CD4-positive, alpha-beta memory T cell (primary cell): ENCODE results near the gene CENPP. TPM values are rescaled to one million over a fixed set of nuclear protein-coding genes. Genes with fewer than 3 reads are reported as not detected.

Experiments
- CTCF ChIA-PET: fragments of 350-600 bp; sonication (Branson Sonifier 250); formaldehyde crosslinking; loops from one replicate; lab custom pipeline; 2021; ENCODE audit warnings: inconsistent platforms; ENCODE audit not compliant: partially characterized antibody; lab: Charles Lee
- POLR2A ChIA-PET: fragments of 350-600 bp; sonication (Branson Sonifier 250); formaldehyde crosslinking; loops from one replicate; lab custom pipeline; 2021; ENCODE audit not compliant: partially characterized antibody; lab: Charles Lee
- DNase-seq, 5 donors: peaks; one replicate each; pipeline versions ENCODE4 v3.0.0 to v3.0.0-alpha.2; 2020 to 2022; ENCODE audit warnings: mixed read lengths in 1 of 5
- H3K27ac ChIP-seq: one replicate; pipeline ENCODE4 v1.7.0; 2013; ENCODE audit warnings: low read depth, low read length
- H3K27me3 ChIP-seq: 2 replicates; pipeline ENCODE4 v1.7.0; 2013; ENCODE audit warnings: mild to moderate bottlenecking, low read length, moderate library complexity; ENCODE audit not compliant: insufficient read depth
- H3K36me3 ChIP-seq: 2 replicates; pipeline ENCODE4 v1.7.0; 2013; ENCODE audit warnings: mild to moderate bottlenecking, low read length, moderate library complexity; ENCODE audit not compliant: insufficient read depth
- H3K4me1 ChIP-seq: 2 replicates; pipeline ENCODE4 v1.7.0; 2013; ENCODE audit warnings: mild to moderate bottlenecking, low read length, moderate library complexity; ENCODE audit not compliant: insufficient read depth
- H3K4me3 ChIP-seq, 2 donors: one replicate each; pipeline ENCODE4 v1.7.0; 2013; ENCODE audit warnings: low read length in 2 of 2, mild to moderate bottlenecking in 1 of 2
- H3K9me3 ChIP-seq, 2 donors: one replicate each; pipeline ENCODE4 v1.7.0; 2013; ENCODE audit warnings: low read length in 2 of 2, control low read depth in 1 of 2; ENCODE audit not compliant: control insufficient read depth in 1 of 2
- H3K27ac Mint-ChIP-seq, 7 donors: one replicate each; pipeline ENCODE4 v1.8.0; 2020 to 2021; ENCODE audit warnings: mixed read lengths in 7 of 7, mild to moderate bottlenecking in 6 of 7, inconsistent platforms in 3 of 7, moderate library complexity in 3 of 7
- H3K27me3 Mint-ChIP-seq, 2 donors: one replicate each; pipeline ENCODE4 v1.8.0; 2020 to 2021; ENCODE audit warnings: mixed read lengths in 2 of 2
- H3K36me3 Mint-ChIP-seq, 2 donors: one replicate each; pipeline ENCODE4 v1.8.0; 2020 to 2021; ENCODE audit warnings: mixed read lengths in 2 of 2, inconsistent platforms in 1 of 2, mild to moderate bottlenecking in 1 of 2
- H3K4me1 Mint-ChIP-seq, 4 donors: one replicate each; pipeline ENCODE4 v1.8.0; 2020 to 2021; ENCODE audit warnings: mixed read lengths in 4 of 4, mild to moderate bottlenecking in 1 of 4
- H3K4me3 Mint-ChIP-seq, 8 donors: one replicate each; pipeline ENCODE4 v1.8.0; 2020 to 2021; ENCODE audit warnings: mixed read lengths in 8 of 8, mild to moderate bottlenecking in 7 of 8, moderate library complexity in 6 of 8, inconsistent platforms in 3 of 8
- H3K9me3 Mint-ChIP-seq, 8 donors: one replicate each; pipeline ENCODE4 v1.8.0; 2020 to 2021; ENCODE audit warnings: mixed read lengths in 8 of 8, mild to moderate bottlenecking in 5 of 8, inconsistent platforms in 3 of 8, moderate library complexity in 1 of 8
- intact Hi-C: fragments of 100-400 bp; cut with micrococcal nuclease; formaldehyde crosslinking; loops from one replicate; pipeline ENCODE4 v1.15.1; 2023
- polyA plus RNA-seq, 2 donors: library from polyadenylated mRNA; unstranded; fragments of 300-500 nt; fragmentation: Illumina TruSeq; gene quantifications; one replicate each; pipeline ENCODE4 v1.2.3, GENCODE V29; 2021
- total RNA-seq, 2 experiments: library from RNA; stranded (reverse); gene quantifications; one replicate each; pipeline ENCODE4 v1.2.3, GENCODE V29; 2021

CENPP gene
- total and polyA plus RNA-seq, 4 experiments from 2014 or later, result 0.55 to 9.5 (median 3.4) TPM

DNA sequence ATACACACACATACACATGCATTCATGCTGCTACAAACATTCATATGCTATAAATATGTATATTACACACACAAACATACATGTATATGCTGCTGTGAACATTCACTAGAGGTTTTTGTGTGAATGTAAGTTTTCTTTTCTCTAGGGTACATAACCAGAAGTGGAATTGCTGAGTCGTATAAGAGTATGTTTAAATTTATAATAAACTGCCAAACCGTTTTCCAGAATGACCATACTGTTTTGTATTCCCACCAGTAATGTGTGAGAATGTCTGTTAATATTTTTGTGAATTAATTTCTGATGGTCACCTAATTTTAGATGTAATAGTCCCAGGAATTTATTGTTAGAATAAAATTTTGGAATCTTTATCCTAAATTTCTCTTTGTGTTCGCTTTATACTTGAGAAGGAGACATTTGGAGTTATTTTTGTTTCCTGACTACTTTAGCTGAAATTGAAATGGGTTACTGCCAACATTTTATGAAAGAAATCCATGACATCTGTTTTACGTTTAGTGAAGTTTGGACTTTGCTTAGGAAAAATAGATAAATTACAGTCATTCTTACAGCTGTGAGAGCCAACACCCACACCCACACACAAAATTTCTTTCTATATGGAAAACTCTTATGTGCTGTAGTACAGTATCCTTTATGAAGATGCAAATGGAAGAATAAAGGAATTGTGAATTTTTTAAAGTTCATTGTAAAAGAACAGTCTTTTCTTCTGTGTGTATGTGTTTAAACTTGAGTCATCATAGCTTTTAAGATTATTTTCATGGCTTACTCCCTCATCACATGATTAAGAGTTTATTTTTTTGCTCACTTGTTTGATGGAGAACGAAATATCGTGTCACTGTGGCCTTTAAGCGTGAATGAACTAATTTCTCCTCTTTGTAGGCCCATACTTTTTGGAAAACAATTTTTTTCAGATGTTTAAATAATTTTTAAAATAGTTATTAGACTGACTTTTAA, 24.3 kb downstream of the CENPP start:
- H3K4me3 ChIP-seq, result no peak overlapping the region
- ChIA-PET CTCF (no interaction called here), POLR2A (no interaction called here)
- H3K4me1 ChIP-seq, result no peaks in the 10 kb centered on the region
- H3K27me3 ChIP-seq, result no peaks in the 10 kb centered on the region
- no peak overlapping the region for H3K27ac Mint-ChIP-seq
- DNase-seq, result no peak
- H3K9me3 Mint-ChIP-seq, result peaks cover 0 to 8% (median 6%) of the 10 kb centered on the region in 8 donors
- H3K27ac ChIP-seq, result no peak overlapping the region
- peaks cover 3 to 18% of the 10 kb centered on the region in 2 donors for H3K36me3 Mint-ChIP-seq
- H3K27me3 Mint-ChIP-seq, result no peaks in the 10 kb centered on the region
- intact Hi-C loops, result loop anchor here (10.0 kb wide), 1 partner anchor 95 kb away; no protein-coding TSS in a partner anchor
- H3K9me3 ChIP-seq, result no peaks in the 10 kb centered on the region
- H3K36me3 ChIP-seq, result no peaks in the 10 kb centered on the region
- H3K4me1 Mint-ChIP-seq, result peaks cover 0 to 2% (median under 1%) of the 10 kb centered on the region in 4 donors
- H3K4me3 Mint-ChIP-seq, result no peak overlapping the region

DNA sequence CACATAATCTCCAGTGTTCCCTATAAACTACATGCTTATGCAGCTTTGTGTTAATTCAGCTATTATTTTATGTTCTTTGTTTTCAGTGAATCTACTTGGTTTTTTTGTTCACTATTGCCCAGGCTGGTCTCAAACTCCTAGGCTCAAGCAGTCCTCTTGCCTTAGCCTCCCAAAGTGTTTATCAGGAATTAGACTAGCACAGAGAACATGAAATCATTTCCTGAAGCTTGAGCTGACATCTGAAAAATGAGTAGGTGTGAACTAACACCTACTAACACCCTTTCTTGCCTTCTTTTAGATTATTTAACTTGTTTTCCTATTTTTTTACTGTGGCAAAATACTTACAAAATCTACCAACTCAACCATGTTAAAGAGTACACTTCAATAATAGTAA, 25.0 kb downstream of the CENPP start:
- Mint-ChIP-seq H3K4me1 (peaks cover 0 to 2% (median under 1%) of the 10 kb centered on the region in 4 donors), H3K9me3 (peaks cover 0 to 13% (median 11%) of the 10 kb centered on the region in 8 donors), H3K27ac (no peak overlapping the region), H3K4me3 (no peak overlapping the region), H3K36me3 (peaks cover 6 to 21% of the 10 kb centered on the region in 2 donors), H3K27me3 (no peaks in the 10 kb centered on the region)
- H3K36me3 ChIP-seq, result no peaks in the 10 kb centered on the region
- no peaks in the 10 kb centered on the region for H3K27me3 ChIP-seq
- ChIA-PET CTCF (no interaction called here), POLR2A (no interaction called here)
- intact Hi-C loops, result no loop called here
- no peaks in the 10 kb centered on the region for H3K4me1 ChIP-seq
- DNase-seq, result no peak
- H3K27ac ChIP-seq, result no peak overlapping the region
- H3K9me3 ChIP-seq, result no peaks in the 10 kb centered on the region
- no peak overlapping the region for H3K4me3 ChIP-seq

DNA sequence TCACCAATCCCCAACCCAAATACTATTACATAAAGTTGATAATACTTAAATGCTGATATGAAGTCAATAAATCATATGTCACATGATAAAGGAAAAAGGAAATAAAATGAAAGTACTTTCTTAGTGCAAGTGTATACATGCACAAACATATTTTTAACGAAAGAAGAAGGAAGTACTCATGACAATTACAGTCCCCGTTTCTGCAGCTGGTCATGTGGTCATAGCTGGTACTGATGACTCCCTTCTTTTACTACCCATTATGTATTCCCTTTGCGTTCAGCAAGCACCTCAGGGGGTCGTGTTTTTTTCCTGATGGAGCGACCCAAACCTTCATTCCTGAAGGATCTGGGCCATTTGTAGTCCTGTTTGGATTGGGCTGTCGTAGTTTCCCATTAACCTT, 27.3 kb downstream of the CENPP start:
- H3K36me3 Mint-ChIP-seq, result peaks cover 16 to 35% of the 10 kb centered on the region in 2 donors
- Histone ChIP-seq H3K27ac (no peak overlapping the region), H3K4me1 (no peaks in the 10 kb centered on the region), H3K36me3 (no peaks in the 10 kb centered on the region), H3K27me3 (no peaks in the 10 kb centered on the region), H3K9me3 (no peaks in the 10 kb centered on the region), H3K4me3 (no peak overlapping the region)
- CTCF ChIA-PET, result no interaction called here
- no peak for DNase-seq
- intact Hi-C loops, result no loop called here
- no peak overlapping the region for H3K4me3 Mint-ChIP-seq
- H3K27me3 Mint-ChIP-seq, result no peaks in the 10 kb centered on the region
- H3K27ac Mint-ChIP-seq, result no peak overlapping the region
- H3K9me3 Mint-ChIP-seq, result peaks cover 2 to 36% (median 24%) of the 10 kb centered on the region in 8 donors
- POLR2A ChIA-PET, result no interaction called here
- H3K4me1 Mint-ChIP-seq, result no peaks in the 10 kb centered on the region

DNA sequence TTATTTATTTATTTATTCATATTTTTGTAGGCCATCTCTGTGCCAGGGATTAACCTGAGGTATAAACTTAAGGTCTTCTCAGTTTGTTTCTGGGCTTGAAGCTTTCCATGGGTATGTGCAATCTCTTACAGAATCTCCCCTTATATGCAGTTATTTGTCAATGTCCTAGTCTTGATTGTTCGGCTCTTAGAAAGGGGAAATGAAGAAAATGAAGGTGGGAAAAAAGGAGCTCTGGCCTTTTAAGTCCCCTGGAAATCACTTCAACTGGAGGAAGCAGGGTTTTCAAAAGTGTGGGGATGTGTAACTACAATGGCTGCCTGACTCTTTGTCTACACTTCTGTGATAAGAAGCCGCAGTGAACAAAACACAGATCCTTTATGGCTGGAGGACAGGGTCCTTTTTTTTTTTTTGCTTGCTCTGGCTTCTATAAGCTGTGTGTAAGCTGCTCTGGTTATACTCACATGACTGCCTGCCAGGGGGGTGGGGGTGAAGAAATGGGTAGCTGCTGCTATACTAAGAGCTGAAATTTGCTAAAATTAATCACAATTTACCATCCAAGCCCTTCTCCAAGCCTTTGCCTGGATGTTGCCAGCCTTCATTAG, 33.7 kb downstream of the CENPP start:
- Mint-ChIP-seq H3K27me3 (no peaks in the 10 kb centered on the region), H3K4me3 (no peak overlapping the region), H3K36me3 (peaks cover 20 to 34% of the 10 kb centered on the region in 2 donors), H3K9me3 (peaks cover 2 to 47% (median 29%) of the 10 kb centered on the region in 8 donors), H3K4me1 (peaks cover 0 to 2% (median 0%) of the 10 kb centered on the region in 4 donors), H3K27ac (no peak overlapping the region)
- ChIA-PET CTCF (no interaction called here), POLR2A (no interaction called here)
- no peaks in the 10 kb centered on the region for H3K9me3 ChIP-seq
- H3K36me3 ChIP-seq, result no peaks in the 10 kb centered on the region
- no peak for DNase-seq
- no peaks in the 10 kb centered on the region for H3K27me3 ChIP-seq
- no peaks in the 10 kb centered on the region for H3K4me1 ChIP-seq
- H3K4me3 ChIP-seq, result no peak overlapping the region
- H3K27ac ChIP-seq, result no peak overlapping the region
- intact Hi-C loops, result no loop called here

DNA sequence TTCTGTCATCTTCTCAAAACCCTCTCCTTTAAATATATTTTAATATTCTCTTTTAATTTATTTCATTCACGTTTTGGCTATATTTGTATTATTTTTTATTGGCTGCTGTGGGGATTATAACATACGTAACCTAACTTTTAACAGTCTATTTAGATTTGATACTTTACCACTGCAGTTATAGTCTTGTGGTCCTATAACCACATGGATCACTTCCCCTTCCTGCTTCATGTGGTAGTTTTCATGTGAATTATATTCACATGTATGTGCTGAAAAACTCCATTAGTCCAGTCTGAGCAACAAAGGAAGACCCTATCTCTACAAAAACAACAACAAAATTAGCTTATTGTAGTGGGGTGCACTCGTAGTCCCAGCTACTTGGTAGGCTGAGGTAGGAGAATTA, 34.3 kb downstream of the CENPP start:
- no peak overlapping the region for H3K27ac Mint-ChIP-seq
- H3K9me3 Mint-ChIP-seq, result peaks cover 2 to 42% (median 24%) of the 10 kb centered on the region in 8 donors
- Histone ChIP-seq H3K27ac (no peak overlapping the region), H3K4me3 (no peak overlapping the region), H3K27me3 (no peaks in the 10 kb centered on the region), H3K36me3 (no peaks in the 10 kb centered on the region), H3K4me1 (no peaks in the 10 kb centered on the region), H3K9me3 (no peaks in the 10 kb centered on the region)
- DNase-seq, result no peak
- no peaks in the 10 kb centered on the region for H3K27me3 Mint-ChIP-seq
- H3K36me3 Mint-ChIP-seq, result peaks cover 17 to 29% of the 10 kb centered on the region in 2 donors
- peaks cover 0 to 2% (median 0%) of the 10 kb centered on the region in 4 donors for H3K4me1 Mint-ChIP-seq
- intact Hi-C loops, result no loop called here
- no peak overlapping the region for H3K4me3 Mint-ChIP-seq
- POLR2A ChIA-PET, result no interaction called here
- CTCF ChIA-PET, result no interaction called here

DNA sequence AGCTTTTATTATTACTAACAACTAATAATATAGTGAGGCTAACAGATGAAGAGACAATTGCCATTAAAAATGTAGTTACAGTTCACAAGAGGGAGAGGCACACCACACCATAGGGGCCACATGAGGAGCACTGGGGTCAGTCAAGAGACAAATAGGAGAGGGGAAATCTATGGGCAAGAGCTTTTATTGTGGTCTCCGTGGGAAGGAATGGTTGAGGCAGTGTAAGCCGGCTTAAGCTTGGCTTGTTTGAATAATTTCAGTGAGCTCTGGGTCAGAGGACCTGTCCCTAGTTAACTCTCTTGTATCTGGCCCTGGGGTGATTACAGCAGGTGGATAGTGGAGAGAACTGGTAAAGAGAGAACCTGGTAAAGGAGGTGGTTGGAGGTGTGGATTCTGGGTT, 43.3 kb downstream of the CENPP start:
- Histone ChIP-seq H3K27ac (no peak overlapping the region), H3K4me1 (no peaks in the 10 kb centered on the region), H3K4me3 (no peak overlapping the region), H3K36me3 (no peaks in the 10 kb centered on the region), H3K9me3 (no peaks in the 10 kb centered on the region), H3K27me3 (no peaks in the 10 kb centered on the region)
- Mint-ChIP-seq H3K27ac (no peak overlapping the region), H3K27me3 (no peaks in the 10 kb centered on the region), H3K4me3 (no peak overlapping the region), H3K36me3 (peaks cover 4 to 7% of the 10 kb centered on the region in 2 donors), H3K4me1 (no peaks in the 10 kb centered on the region), H3K9me3 (peaks cover 0 to 23% (median 14%) of the 10 kb centered on the region in 8 donors)
- intact Hi-C loops, result no loop called here
- ChIA-PET CTCF (no interaction called here), POLR2A (no interaction called here)
- no peak for DNase-seq

DNA sequence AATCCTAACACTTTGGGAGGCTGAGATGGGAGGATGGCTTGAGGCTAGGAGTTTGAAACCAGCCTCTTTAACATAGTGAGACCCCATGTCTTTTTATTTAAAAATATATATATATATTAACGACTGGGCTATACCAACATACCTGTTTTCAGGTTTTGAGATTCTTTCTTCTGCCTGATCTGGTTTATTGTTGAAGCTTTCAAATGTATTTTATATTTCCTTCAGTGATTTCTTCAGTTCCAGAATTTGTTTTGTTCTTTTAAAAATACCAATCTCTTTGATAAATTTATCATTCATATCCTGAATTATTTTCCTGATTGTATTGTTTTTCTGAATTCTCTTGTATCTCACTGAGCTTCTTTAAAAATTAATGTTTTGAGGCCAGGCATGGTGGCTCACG, 47.4 kb downstream of the CENPP start:
- H3K4me3 ChIP-seq, result no peak overlapping the region
- no peaks in the 10 kb centered on the region for H3K9me3 ChIP-seq
- intact Hi-C loops, result no loop called here
- no peaks in the 10 kb centered on the region for H3K36me3 ChIP-seq
- H3K27me3 ChIP-seq, result no peaks in the 10 kb centered on the region
- no peak overlapping the region for H3K27ac Mint-ChIP-seq
- peaks cover 0 to 51% (median 36%) of the 10 kb centered on the region in 8 donors for H3K9me3 Mint-ChIP-seq
- CTCF ChIA-PET, result no interaction called here
- H3K4me1 ChIP-seq, result no peaks in the 10 kb centered on the region
- no peak for DNase-seq
- H3K4me3 Mint-ChIP-seq, result no peak overlapping the region
- no peak overlapping the region for H3K27ac ChIP-seq
- peaks cover 9 to 25% of the 10 kb centered on the region in 2 donors for H3K36me3 Mint-ChIP-seq
- no peaks in the 10 kb centered on the region for H3K27me3 Mint-ChIP-seq
- no peaks in the 10 kb centered on the region for H3K4me1 Mint-ChIP-seq
- POLR2A ChIA-PET, result no interaction called here
